Keratinocyte (primary cell): Measurements from ENCODE around the gene POLR3G.

Experiments used
- CTCF ChIP-seq, 3 experiments: IDR thresholded peaks in 1 of 3; conservative IDR thresholded peaks in 1 of 3; optimal IDR thresholded peaks in 1 of 3; 2 replicates in 2 of 3; 3 replicates in 1 of 3; pipeline versions ENCODE3 to v1.5.1; 2011; ENCODE audit warnings: low read length in 3 of 3, mild to moderate bottlenecking in 3 of 3, moderate library complexity in 2 of 3, control low read depth in 1 of 3, inconsistent platforms in 1 of 3; ENCODE audit not compliant: insufficient read depth in 2 of 3; ENCODE audit errors: extremely low read depth in 1 of 3
- EZH2 ChIP-seq: IDR thresholded peaks from one replicate; pipeline ENCODE4 v1.6.1; 2012; ENCODE audit warnings: inconsistent platforms, mild to moderate bottlenecking, low read length, moderate library complexity

GRCh38 chr5:90554358-90555006 lies 79.8 kb downstream of the POLR3G start:
- TF ChIP-seq CTCF (optimal IDR thresholded peaks at IDR 0.05 in 1 of 3, IDR thresholded peaks at IDR 0.05 in 1 of 3, conservative IDR thresholded peaks at IDR 0.05 in 1 of 3; ENCODE audit: extremely low read depth in 1 of 3, insufficient read depth in 2 of 3, low read length in 3 of 3): no peak
- no peak for TF ChIP-seq EZH2
